BJ (cell line): ENCODE results near the gene IBA57. TPM values are rescaled to one million over a fixed set of nuclear protein-coding genes. Genes with fewer than 3 reads are reported as not detected.

Source experiments
- CTCF ChIA-PET: fragments of 350-600 bp; formaldehyde crosslinking; extraction: SDS; loops from one replicate; lab custom pipeline; 2021; ENCODE audit warnings: antibody characterized with exemption, inconsistent platforms; lab: Yijun Ruan, JAX
- POLR2A ChIA-PET: fragments of 300-600 bp; sonication (Branson Sonifier 250); formaldehyde crosslinking; extraction: SDS; loops from one replicate; lab custom pipeline; 2021; ENCODE audit warnings: antibody characterized with exemption; lab: Charles Lee
- DNase-seq: peaks from one replicate; pipeline ENCODE4 v3.0.0-alpha.2; 2011; ENCODE audit warnings: low read depth
- H3K27me3 ChIP-seq: 2 replicates; pipeline ENCODE4 v1.6.0; 2011; ENCODE audit warnings: low read length; ENCODE audit not compliant: control insufficient read depth, insufficient read depth
- H3K36me3 ChIP-seq: 2 replicates; pipeline ENCODE4 v1.5.1; 2011; ENCODE audit warnings: low read length; ENCODE audit not compliant: control insufficient read depth, insufficient read depth
- H3K4me3 ChIP-seq: 2 replicates; pipeline ENCODE4 v1.5.1; 2011; ENCODE audit warnings: low read depth, mild to moderate bottlenecking, control low read depth, low read length
- polyA plus RNA-seq: library from polyadenylated mRNA; depleted of rRNA; stranded (reverse); fragments of >200 nt; gene quantifications from 2 replicates; pipeline ENCODE4 v1.2.3, GENCODE V29; 2011
- TF ChIP-seq, protein P1 (sequence below): IDR thresholded peaks from 2 replicates; pipeline ENCODE4 v1.5.1; 2011; ENCODE audit warnings: low read depth, mild to moderate bottlenecking, control low read depth, inconsistent platforms, low read length, moderate library complexity; ENCODE audit not compliant: insufficient read depth

Gene IBA57
- polyA plus RNA-seq, 1 experiment, result 2.8 TPM

DNA sequence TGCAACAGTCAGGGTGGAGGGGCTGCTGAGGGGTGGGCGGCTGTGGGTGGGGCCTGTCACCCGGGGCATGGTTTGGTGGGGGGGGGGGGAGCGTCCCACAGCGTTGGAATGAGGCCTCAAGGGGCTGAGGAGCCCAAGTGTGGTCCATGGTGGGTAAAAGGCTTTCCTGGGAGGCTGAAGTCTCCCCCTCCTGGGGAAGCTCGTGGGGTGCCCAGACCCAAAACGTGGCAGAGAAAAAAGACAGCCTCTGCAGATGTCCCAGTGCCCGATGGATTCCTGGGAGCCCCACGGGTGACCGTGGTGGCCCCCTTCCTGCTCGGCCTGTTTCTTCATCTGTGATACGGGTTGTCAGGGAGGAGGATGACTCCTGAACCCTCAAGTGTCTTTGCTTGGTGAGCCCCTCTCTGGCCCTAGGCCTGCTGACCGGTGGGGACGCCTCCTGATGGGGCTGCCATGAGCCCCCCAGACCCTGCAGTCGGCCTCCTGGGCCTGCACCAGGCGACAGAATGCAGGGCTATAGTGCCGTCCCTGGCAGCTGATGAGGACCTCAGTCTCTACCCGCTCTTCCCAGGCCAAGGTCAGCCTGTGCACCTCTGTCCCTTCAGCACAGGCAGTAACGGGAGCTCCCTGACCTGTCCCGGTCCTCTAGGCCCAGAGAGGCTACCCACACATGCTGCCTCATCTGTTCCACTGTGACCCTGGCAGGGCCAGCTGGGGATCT lies 43.4 kb downstream of the IBA57 start:
- Histone ChIP-seq H3K36me3 (no peaks in the 10 kb centered on the region), H3K27me3 (no peaks in the 10 kb centered on the region), H3K4me3 (no peak overlapping the region)
- CTCF ChIA-PET, result interaction anchor here (1.1 to 1.5 kb wide), 2 partner anchors 10 to 44 kb away, joined by 3 to 4 read pairs; partner anchors contain the start of gene IBA57
- no peak for DNase-seq
- TF ChIP-seq, protein P1, sequence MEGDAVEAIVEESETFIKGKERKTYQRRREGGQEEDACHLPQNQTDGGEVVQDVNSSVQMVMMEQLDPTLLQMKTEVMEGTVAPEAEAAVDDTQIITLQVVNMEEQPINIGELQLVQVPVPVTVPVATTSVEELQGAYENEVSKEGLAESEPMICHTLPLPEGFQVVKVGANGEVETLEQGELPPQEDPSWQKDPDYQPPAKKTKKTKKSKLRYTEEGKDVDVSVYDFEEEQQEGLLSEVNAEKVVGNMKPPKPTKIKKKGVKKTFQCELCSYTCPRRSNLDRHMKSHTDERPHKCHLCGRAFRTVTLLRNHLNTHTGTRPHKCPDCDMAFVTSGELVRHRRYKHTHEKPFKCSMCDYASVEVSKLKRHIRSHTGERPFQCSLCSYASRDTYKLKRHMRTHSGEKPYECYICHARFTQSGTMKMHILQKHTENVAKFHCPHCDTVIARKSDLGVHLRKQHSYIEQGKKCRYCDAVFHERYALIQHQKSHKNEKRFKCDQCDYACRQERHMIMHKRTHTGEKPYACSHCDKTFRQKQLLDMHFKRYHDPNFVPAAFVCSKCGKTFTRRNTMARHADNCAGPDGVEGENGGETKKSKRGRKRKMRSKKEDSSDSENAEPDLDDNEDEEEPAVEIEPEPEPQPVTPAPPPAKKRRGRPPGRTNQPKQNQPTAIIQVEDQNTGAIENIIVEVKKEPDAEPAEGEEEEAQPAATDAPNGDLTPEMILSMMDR, result no peak
- POLR2A ChIA-PET, result no interaction called here

DNA sequence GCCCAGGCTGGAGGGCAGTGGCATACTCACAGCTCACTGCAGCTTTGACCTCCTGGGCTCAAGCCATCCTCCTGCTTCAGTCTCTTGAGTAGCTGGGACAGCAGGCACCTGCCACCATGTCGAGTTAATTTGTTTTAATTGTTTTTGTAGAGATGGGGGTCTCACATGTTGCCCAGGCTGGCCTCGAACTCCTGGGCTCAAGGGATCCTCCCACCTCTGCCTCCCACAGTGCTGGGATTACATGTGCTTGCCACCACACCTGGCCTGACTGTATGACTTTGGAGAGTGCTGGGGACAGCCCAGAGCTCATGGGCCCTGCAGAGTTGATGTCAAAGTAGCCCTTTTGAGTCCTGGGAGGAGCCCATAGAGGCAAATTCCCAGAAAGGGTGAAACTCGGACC lies 44.1 kb downstream of the IBA57 start:
- no peak overlapping the region for H3K4me3 ChIP-seq
- no peaks in the 10 kb centered on the region for H3K27me3 ChIP-seq
- H3K36me3 ChIP-seq, result no peaks in the 10 kb centered on the region
- ChIA-PET CTCF (interaction anchor here (1.1 to 1.5 kb wide), 2 partner anchors 10 to 44 kb away, joined by 3 to 4 read pairs; partner anchors contain the start of gene IBA57), POLR2A (no interaction called here)
- TF ChIP-seq, protein P1, result no peak
- no peak for DNase-seq

DNA sequence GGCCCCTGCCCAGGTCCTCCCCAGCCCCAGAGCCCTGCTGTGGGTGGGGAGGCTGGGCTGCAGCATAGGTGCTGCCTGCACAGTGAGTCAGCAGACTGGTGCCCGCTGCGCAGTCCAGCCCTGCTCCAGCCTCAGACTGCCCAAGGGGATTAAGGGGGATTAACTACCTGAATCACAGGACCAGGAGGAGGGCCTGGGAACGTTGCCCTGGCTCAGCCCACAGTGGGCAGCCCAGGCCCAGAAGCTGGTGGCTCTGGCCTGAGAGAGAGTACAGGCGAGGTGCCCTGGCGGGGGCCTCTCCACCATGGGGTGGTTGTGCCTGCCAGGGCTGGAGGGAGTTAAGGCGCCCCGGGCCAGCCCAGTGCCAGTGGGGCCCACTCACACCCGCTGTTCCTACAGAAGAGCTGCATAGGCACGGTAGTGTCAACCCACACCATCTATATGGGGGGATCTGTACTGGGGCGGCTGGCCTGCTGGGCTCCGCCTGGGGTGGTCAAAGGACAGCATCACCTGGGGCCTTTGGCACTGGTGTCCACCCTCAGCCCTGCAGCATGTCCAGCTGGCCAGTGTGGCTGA lies 44.6 kb downstream of the IBA57 start:
- Histone ChIP-seq H3K27me3 (no peaks in the 10 kb centered on the region), H3K4me3 (no peak overlapping the region), H3K36me3 (peaks cover 2% of the 10 kb centered on the region; the same call in 1 of the 2 replicates)
- TF ChIP-seq, protein P1, result no peak
- DNase-seq, result no peak
- ChIA-PET CTCF (interaction anchor here (1.5 kb wide), 1 partner anchor 45 kb away, joined by 4 read pairs; the partner anchor contains the start of gene IBA57), POLR2A (no interaction called here)

DNA sequence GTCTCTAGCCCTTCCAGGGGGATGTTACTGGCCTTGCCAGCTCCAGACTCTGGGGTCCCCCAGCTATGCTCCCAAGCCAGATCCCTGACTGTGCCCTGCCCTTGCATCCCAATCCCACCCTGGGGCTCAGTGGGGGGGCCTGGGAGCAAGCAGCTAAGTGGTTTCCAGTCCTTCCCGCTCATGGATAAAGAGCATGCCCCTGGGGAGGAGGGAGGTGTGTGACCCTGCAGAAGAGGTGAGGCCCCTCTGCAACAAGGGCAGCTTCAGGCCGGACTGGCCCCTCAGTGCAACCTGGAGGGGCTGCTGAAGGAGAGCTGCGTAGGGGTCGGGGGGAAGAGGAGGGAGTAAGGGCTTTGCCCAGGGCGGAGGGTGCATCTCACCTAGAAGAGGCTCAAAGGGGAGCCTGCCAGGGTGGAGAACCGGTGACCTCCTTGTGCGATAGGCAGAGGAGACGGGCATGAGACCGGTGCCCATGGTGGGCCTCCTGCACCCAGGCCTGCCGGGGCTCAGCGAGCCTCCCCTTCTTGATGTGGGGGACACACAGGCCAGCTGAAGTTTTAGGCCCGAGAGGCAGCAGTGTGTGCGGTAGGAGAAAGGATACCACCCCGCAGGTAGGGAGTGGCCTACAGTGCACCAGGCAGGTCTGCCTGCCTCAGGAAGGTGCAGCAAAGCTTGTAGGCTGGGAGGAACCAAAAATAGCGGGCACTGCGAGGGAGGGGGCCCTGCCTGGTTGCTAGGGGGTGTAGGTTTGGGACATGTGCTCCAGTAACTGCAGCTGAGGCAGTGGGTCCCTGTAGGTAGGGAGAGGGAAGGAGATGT lies 45.3 kb downstream of the IBA57 start:
- no peaks in the 10 kb centered on the region for H3K27me3 ChIP-seq
- ChIA-PET POLR2A (no interaction called here), CTCF (interaction anchor here (1.2 to 1.5 kb wide), 2 partner anchors 12 to 16 kb away, joined by 3 to 5 read pairs; no protein-coding TSS in a partner anchor)
- peaks cover 2% of the 10 kb centered on the region; the same call in 1 of the 2 replicates for H3K36me3 ChIP-seq
- TF ChIP-seq, protein P1, result no peak
- no peak for DNase-seq
- H3K4me3 ChIP-seq, result no peak overlapping the region
